ENCODE data around the gene ZNRF4.
"Not testable (repeated sequence)": the region's sequence is repeated elsewhere in the genome, so short reads cannot be mapped to it uniquely, and the experiment has no call there.

ZNRF4 gene, protein sequence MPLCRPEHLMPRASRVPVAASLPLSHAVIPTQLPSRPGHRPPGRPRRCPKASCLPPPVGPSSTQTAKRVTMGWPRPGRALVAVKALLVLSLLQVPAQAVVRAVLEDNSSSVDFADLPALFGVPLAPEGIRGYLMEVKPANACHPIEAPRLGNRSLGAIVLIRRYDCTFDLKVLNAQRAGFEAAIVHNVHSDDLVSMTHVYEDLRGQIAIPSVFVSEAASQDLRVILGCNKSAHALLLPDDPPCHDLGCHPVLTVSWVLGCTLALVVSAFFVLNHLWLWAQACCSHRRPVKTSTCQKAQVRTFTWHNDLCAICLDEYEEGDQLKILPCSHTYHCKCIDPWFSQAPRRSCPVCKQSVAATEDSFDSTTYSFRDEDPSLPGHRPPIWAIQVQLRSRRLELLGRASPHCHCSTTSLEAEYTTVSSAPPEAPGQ

DNA sequence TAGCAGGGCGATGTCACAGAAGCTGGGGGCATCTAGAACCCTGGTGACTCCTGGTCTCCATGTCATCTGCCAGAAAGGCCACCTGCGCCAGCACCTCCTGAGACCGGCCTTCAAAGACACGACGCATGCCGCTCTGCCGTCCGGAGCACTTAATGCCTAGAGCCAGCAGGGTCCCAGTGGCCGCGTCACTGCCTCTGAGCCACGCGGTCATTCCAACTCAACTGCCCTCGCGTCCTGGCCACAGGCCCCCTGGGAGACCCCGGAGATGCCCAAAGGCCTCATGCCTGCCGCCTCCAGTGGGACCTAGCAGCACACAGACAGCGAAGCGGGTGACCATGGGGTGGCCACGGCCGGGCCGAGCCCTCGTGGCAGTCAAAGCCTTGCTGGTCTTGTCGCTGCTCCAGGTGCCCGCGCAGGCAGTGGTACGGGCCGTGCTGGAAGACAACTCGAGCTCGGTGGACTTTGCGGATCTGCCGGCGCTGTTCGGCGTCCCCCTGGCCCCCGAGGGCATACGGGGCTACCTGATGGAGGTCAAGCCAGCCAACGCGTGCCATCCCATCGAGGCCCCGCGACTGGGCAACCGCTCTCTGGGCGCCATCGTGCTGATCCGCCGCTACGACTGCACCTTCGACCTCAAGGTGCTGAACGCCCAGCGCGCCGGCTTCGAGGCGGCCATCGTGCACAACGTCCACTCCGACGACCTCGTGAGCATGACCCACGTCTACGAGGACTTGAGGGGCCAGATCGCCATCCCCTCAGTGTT is at the start of gene ZNRF4:
Gene ZNRF4 (plus strand): TSS at position 51 of the 763 bp plus-strand sequence. CDS start 75 bp downstream, at position 126.
- DNase-seq, result no peak

DNA sequence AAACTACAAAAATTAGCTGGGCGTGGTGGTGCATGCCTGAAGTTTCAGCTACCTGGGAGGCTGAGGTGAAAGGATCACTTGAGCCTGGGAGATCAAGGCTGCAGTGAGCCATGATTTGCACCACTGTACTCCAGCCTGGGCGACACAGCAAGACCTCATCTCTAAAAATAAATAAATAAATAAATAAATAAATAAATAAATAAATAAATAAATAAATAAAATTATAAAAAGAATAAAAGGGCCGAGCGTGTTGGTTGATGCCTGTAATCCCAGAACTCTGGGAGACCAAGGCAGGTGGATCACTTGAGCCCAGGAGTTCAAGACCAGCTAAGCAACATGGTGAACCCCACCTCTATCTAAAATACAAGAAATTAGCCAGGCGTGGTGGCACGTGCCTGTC is 49.0 kb upstream of the ZNRF4 start:
- DNase-seq, result not testable (repeated sequence)

DNA sequence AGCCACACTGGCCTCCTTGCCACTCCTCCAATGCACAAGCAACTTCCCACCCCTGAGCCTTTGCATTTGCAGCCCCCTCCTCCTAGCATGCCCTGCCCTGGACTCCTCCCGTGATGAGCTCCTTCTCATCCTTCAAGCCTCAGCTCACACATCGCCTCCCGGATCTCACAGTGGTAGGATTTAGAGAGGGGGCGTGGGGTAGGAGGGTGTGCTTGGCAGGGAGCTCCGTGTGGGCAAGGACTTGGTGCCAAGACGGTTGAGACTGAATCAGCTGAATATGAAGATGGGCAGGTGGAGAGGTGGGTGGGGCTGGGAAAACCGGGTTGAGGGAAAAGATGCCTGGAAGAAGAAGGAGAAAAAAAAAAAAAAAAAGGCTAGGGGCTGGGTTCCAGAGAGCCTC is 48.4 kb upstream of the ZNRF4 start:
- DNase-seq, result no peak

DNA sequence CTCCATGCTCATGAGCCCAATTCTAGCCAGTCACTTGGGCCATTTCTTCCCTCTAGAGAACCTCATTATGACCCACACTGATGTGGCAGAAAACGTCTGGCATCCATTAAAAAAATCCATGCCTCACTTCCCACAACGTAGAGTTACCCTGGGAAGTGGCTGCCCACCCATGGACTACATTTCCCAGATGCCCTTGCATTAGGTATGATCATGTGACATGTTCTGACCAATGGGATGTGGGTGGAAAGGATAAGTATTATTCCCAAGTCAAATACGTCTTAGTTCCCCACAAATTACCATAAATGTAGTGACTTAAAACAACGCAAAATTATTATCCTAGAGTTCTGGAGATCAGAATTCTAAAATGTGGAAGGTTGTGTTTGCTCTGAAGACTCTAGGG is 47.9 kb upstream of the ZNRF4 start:
- DNase-seq, result no peak

DNA sequence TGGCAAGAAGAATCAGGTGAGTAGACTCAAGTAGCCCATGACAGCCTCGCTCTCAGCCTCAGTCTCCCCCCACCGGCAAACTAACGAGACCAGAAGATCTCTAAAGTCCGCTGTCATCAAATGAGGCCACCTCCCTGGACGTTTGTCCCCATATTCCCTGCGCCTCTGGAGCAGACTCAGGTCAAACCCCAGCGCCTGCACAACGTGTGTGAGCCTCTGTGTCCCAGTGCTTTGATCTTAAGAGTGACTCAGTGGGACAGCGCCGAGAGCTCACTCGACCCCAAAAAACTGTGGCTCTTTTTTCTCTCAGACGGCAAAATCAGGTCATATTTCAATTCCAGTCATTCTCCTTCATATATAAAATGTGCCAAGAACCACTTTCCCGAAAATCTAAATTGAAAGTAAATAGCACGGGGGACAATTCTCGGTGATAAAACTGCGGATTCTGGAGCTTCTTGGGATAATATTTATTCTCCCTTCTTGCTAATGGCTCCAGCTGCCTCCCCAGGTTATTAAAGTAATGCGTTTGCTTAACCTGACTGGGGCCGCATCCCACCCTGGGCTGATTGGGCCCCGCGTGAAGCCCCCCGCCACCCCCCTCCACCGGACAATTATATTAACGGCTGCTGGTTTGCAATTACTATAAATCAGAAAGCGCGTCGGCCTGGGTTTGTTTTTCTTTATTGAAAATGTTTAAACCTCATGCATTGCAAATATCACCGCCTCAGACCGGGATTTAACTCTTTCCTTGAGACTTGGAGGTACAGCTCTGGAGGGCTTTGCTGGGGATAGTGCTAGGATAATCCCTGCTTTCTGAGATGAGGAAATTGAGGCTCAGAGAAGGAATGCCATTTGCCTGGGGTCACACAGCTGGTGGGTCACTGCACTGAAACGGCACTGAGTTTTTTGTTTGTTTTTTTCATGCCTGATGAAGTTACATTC is 37.5 kb upstream of the ZNRF4 start:
- no peak for DNase-seq

DNA sequence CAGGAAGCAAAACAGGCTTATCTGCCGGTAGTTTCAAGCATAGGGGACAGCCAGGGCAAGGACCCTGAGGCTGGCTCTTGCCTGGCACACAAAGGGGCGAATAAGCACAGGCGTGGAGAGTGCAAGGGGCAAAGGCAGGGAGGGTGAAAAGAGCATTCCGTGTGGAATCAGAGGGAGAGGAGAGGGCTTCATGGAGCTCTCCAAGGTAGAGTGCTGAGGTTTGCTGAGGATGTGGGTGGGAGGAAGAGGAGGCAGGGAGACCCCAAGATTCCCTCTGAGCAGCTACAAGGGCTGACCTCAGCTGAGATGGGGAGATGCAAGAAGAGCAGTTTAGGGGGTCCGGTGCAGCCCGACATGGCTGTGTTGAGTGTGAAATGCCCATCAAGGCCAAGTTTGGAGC is 36.5 kb upstream of the ZNRF4 start:
- no peak for DNase-seq

DNA sequence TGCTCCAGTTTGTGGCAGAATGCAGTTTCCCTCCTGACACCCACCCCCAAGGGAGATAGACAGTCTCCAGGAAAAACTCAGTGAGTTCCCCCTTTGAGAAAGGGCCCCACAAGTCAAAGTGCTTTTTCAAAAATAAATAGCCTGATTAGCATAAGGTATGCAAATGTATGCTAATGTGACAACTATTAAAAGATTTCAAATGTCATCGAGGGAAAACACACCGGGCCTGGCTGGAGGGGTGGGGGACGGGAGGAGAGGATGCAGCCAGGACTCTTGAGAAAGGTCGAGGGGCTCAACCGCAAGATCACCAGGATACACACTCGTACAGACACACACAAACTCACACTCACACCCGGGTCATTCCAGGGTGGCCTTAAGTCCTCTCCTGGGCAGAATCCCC is 34.3 kb upstream of the ZNRF4 start:
- no peak for DNase-seq

DNA sequence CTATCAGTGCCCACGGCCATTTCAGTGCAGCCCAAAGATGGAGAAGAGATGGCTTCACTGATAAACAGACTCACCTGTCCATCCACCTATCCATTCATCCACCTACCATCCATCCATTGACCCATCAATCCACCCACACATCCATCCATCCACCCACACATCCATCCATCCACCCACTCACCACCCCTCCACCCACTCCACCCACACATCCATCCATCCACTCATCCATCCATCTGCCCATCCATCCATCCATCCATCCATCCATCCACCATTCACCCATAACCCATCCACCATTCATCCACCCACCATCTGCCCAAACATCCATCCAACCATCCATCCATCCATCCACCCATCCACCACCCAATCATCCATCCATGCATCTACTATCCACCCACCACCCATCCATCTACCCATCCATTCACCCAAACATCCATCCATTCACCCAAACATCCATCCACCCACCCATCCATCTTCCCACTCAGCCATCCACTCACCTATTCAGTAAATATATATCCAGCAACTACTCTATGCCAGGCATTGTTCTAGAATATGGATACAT is 31.6 kb upstream of the ZNRF4 start:
- no peak for DNase-seq

DNA sequence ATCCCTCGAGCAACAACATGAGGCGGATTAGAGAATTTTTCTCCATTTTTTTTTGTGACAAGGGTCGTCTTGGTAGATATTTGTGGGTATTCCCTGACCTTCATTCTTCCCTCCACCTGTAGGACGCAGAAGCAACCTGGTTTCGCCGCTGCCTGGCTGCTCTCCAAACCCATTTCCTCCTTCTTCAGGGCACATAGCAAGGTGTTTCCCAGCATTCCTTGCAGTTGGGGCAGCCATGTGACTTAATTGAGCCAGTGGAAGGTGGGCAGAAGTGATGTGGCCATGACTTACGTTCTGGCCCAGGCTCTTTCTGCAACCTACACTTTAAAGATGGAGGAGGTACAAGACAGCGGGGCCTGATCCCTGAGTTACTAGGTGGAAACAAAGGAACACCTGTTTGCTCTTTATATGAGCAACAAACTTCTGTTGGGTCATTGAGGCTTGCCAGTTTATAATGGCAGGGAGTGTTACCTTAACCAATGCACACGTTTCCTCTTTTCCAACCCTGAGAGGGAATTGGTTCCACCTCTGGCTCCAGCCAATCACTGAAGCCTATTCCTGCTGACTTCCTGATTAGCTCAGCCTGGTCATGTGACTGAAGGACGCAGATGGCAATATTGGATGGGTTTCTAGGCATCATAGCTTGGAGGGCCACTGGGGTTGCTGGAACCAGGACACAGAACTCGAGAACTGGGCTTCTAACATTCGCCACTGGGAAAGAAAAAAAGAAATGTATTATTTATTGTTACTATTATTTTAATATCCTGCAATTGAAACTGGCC is 30.8 kb upstream of the ZNRF4 start:
- no peak for DNase-seq

DNA sequence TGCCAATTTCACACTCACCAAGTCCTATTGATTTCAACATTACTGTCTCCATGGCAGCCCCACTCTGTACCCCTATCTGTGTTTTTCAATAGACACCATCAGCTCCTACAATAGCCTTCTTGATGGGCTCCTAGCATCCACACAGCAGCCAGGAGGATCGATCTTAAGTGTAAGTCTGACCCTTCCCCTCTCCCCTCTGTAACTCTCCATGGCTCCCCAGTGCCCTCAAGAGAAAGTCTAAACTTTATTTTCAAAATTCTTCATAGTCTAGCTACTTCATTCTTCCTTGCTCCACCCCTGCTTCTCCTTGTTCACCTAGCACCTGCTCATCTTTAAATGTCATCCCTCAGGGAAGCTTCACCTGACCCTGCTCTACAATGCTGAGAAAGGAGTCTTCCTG is 30.0 kb upstream of the ZNRF4 start:
- no peak for DNase-seq

DNA sequence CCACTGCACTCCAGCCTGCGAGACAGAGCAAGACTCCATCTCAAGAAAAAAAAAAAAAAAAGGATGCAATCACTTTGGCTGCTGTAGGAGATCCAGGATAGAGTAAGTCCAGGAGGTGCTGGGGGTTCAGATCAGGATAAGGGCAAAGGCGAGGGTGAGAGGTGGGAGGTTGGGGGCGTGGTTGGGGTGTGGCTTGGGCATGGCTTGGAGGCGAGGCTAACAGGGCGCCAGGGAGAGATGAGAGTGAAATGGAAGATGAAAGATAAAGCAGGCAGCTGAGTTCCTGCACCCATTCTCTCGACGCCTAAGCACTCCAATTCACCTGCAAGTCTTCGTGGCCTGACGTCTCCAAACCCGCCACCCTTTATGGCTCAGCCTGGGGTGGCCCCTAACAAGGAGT is 25.0 kb upstream of the ZNRF4 start:
- DNase-seq, result no peak

DNA sequence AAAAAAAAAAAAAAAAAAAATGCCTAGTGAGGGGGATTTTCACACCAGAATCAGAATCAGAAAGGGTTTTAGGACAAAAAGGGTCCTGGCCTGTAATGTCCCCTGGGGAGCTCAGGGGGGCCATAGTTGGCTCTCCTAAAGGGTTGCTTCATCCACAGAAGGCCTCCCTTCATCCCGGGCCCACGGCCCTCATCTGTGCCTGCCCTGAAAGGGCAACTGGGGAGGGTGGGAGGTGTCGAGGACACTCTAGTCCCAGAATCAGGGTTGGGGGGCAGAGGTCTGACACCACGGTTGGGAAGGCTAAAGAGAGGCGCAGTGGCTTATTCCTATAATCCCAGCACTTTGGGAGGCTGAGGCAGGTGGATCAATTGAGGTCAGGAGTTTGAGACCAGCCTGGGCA is 22.5 kb upstream of the ZNRF4 start:
- DNase-seq, result no peak

DNA sequence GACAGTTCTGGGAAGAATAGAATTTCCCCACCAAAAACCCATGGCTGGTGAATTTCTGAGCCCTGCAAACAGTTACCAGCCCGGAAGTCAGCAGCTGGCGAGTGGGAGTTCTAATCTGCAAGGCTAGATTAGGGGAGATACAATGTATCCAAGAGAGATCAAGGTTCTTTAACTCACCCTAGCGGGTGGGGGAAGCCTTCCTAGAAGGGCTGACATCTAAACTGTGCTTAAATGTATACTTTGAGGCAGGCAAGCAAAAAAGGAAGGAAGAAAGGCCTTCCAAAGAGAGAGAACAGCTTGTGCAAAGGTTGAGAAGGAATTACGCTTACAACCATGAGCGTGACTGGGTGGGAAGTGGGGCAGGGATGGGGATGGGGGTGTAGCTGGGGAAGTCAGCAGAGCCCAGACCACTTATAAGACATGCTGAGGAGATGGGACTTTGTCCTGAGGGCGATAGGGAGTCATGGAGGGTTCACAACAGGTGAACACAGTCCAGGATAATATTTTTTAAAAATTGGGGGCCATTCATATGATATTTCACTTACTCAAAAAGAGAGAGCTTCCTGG is 20.8 kb upstream of the ZNRF4 start:
- no peak for DNase-seq

DNA sequence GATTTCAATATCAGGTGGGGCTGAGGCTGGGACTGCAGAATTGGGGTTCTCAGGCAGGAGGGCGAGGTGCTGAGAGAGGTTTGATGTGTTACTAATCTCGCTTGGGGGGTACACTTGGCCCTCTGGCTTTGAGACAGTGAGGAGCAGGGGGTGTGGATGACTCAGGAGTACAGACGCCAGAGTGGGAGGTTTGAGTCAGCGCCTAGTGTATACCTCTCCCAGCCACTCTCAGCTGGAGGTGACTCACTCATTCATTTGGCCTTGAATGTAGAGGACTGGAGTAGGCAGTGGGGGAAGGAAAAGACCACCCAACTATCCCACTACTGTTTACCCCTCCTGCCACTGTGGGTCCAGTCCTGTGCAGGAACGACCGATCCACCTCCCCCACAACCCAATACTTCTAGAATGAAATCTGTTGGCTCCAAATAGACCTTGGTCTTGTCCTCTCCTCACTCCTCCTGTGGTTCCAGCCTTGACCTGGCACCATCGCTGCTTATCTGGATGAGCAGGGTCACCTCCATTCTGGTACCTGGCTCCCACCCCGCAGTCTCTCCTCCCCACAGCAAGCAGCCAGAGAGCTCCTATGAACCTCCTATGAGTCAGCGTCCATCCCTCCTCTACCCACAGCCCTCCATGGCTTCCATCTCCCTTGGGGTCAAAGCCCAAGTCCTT is 20.1 kb upstream of the ZNRF4 start:
- DNase-seq, result no peak

DNA sequence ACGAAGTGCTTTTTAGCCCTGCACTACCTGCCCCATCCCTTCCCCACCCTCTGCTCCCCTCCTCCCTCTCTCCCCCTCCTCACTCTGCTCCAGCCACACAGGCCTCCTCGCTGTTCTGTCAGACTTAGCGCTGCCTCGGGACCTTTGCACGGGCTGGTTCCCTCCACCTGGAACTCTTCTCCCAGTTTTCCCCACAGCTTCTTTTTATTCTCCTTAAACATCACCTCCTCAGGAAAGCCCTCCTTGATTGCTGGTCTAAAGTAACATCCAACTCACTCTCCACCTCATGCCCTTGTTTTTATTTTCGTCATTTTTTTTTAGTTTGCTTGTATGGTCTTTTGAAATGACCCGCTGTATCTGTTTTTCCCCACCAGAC is 19.6 kb upstream of the ZNRF4 start:
- no peak for DNase-seq

DNA sequence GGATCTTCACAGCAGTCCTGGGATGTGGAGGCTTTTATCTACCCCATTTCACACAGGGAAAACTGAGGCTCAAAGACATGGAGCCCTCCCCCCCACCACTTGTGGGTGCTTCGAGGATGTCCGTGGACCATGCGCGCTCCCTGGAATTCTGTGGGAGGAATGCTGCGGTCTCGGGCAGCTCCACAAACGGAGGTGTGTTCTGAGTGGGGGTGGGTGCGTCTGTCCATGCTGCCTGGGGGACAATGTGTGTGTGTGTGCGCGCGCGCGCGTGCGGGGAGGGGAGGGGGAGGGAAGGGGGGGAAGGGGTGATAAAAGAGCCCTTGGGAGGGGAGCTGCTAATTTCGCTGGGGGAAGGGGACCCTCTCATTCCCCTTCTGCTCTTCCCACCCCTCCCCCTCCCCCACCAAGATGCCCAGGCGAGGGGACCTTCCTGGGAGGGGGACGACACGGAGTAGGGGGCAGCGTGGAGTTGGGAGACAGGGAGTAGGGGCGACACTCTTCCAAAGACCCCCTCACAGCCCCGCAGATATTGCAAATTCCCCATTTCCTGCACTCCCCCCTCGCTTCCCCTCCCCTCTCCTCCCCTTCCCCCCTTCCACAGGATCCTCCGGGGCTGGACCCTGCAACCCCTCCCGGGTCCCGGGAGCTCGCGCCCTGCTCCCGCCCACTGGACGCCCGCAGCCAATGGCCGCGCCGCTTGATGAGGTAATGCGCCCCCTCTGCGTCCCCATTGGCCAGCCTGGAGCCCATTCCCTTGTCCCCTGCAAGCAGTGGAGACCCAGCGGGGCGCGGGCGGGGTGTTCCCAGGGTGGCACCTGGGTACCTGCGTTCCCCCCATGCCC is 18.9 kb upstream of the ZNRF4 start:
- DNase-seq, result no peak

DNA sequence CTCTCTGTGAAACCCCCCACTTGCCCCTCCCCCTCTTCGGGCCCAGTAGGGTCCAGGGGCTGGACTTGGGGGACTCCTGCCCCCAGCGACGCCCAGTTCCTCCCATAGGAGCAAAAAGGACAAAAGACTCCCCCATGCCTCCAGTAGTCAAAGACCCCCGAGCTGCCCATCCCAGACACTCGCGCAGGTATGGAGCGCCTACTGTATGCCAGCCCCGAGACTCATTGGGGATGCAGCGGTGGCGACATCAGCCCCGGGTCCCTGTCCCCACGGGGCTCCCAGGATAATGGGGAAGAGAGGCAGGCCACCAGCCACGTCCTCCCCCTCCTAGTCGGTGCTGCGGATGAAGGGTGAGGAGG is 18.3 kb upstream of the ZNRF4 start:
- no peak for DNase-seq

DNA sequence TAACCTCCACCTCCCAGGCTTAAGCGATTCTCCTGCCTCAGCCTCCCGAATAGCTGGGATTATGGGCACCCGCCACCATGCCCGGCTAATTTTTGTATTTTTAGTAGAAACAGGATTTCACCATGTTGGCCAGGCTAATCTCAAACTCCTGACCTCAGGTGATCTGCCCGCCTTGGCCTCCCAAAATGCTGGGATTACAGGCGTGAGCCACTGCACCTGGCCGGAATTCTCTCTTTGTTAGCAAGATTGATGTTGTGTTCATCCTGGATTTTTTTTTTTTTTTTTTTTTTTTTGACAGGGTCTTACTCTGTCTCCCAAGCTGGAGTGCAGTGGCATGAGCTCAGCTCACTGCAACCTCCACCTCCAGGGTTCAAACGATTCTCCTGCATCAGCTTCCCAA is 16.5 kb upstream of the ZNRF4 start:
- DNase-seq, result not testable (repeated sequence)

DNA sequence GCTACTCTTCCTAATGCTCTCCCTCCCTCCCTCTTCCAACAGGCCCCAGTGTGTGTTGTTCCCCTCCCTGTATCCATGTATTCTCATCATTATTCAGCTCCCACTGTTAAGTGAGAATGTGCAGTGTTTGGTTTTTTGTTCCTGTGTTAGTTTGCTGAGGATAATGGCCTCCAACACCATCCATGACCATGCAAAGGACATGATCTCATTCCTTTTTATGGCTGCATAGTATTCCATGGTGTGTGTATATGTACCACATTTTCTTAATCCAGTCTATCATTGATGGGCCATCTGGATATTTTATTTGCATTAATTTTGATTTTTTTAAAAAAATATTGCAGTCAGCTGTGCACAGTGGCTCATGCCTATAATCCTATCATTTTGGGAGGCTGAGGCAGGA is 15.8 kb upstream of the ZNRF4 start:
- DNase-seq, result no peak

DNA sequence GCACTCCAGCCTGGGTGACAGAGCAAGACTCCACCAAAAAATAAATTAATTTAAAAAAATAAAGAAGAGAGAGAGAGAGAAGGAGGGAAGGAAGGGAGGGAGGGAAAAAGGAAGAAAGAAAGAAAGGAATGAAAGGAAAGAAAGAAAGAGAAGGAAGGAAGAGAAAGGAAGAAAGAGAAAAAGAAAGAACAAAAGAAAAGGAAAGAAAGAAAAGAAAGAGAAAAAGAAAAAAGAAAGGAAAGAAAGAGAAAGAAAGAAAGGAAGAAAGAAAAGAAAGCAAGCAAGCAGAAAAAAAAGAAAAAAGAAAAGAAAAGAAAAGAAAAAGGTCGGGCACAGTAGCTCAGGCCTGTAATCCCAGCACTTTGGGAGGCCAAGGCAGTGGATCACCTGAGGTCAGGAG is 14.9 kb upstream of the ZNRF4 start:
- no peak for DNase-seq
